Heart right ventricle (tissue), 16 donors: ENCODE results near the gene TBC1D22A. TPM values are rescaled to one million over a fixed set of nuclear protein-coding genes. Genes with fewer than 3 reads are reported as not detected.

Experiments used
- ATAC-seq, 8 donors: fragments of 200-7000 bp; cut with Tn5 transposase; one replicate each; pipeline ENCODE4 v1.9.1; 2020; ENCODE audit warnings: mild to moderate bottlenecking in 8 of 8, moderate library complexity in 8 of 8, moderate number of reproducible peaks in 1 of 8
- DNase-seq, 2 donors: peaks; one replicate each; pipeline ENCODE4 v3.0.0-alpha.2; 2020
- H3K27ac ChIP-seq, 10 donors: fragments of 200-600 bp; sonication (generic) in 2 of 10; one replicate each; pipeline versions ENCODE4 v1.5.0 to v1.8.0; 2020 to 2022; ENCODE audit warnings: mild to moderate bottlenecking in 3 of 10
- H3K27me3 ChIP-seq, 7 donors: fragments of 200-600 bp; one replicate each; pipeline ENCODE4 v1.8.0; 2021 to 2022; ENCODE audit warnings: mild to moderate bottlenecking in 2 of 7
- H3K36me3 ChIP-seq, 9 donors: fragments of 200-600 bp; sonication (generic) in 1 of 9; one replicate each; pipeline versions ENCODE4 v1.5.0 to v1.8.0; 2020 to 2022; ENCODE audit warnings: mild to moderate bottlenecking in 2 of 9
- H3K4me1 ChIP-seq, 9 donors: fragments of 200-600 bp; sonication (generic) in 1 of 9; one replicate each; pipeline versions ENCODE4 v1.5.0 to v1.8.0; 2020 to 2022; ENCODE audit warnings: mild to moderate bottlenecking in 4 of 9
- H3K4me3 ChIP-seq, 10 donors: fragments of 200-600 bp; sonication (generic) in 2 of 10; one replicate each; pipeline versions ENCODE4 v1.5.0 to v1.8.0; 2020 to 2022; ENCODE audit warnings: mild to moderate bottlenecking in 7 of 10, moderate library complexity in 2 of 10
- H3K9me3 ChIP-seq, 11 donors: fragments of 200-600 bp in 10 of 11; sonication (generic) in 2 of 11; one replicate each; pipeline versions ENCODE4 v1.5.0 to v1.8.0; 2013 to 2022; ENCODE audit warnings: mild to moderate bottlenecking in 2 of 11, control low read depth in 1 of 11, moderate library complexity in 1 of 11
- CTCF ChIP-seq, 9 donors: fragments of 200-600 bp; sonication (generic) in 2 of 9; IDR thresholded peaks; one replicate each; pipeline versions ENCODE4 v1.5.0 to v1.8.0; 2021 to 2022; ENCODE audit warnings: antibody characterized with exemption in 9 of 9, mild to moderate bottlenecking in 5 of 9, moderate library complexity in 1 of 9
- WGBS, 2 donors: extraction: QIAGEN DNeasy Blood & Tissue Kit; methylation state at CpG; one replicate each; pipeline ENCODE4 v1.1.7; 2013; ENCODE audit warnings: inconsistent platforms in 1 of 2; 5-methylcytosine and 5-hydroxymethylcytosine counted together
- intact Hi-C, 10 donors: fragments of 100-400 bp; cut with DNase I; formaldehyde crosslinking; loops; one replicate each; pipeline versions ENCODE4 v1.11.1 to v1.14.2; 2022
- polyA plus RNA-seq, 2 donors: library from polyadenylated mRNA; stranded (reverse); fragments of 200-250 nt; gene quantifications; one replicate each; pipeline ENCODE4 v1.2.3, GENCODE V29; 2013
- total RNA-seq, 10 donors: library from RNA; stranded (reverse); fragmentation: NEBNext Ultra II Directional in 3 of 10; extraction: Animal tissue kit (Norgen Biotek cat#: 25700) in 3 of 10; gene quantifications; one replicate each; pipeline versions ENCODE4 v1.2.1 to v1.2.4, GENCODE V29; 2021 to 2023
- donor health status: Arrhythmogenic right ventricular cardiomyopathy.
- donor health status: ischemic (EF 13 %, LVEDD 7.1; RV severe dilation, severe dysfunction).
- donor health status: healthy with polysubstance abuse.
- donor health status: DM: no; HTN: yes; CAD: no.
- donor health status: DM: no; HTN: no; CAD: no.
- donor health status: ischemic (EF 25% LVEDD 6.9; RV normal size, moderate dysfunction).
- donor health status: ischemic (EF 25% LVEDD 5.7; RV mildly dilated, moderate dysfunction).
- donor health status: healthy.
- donor health status: DM: yes; HTN: yes; CAD: no.
- donor health status: Ischemic cardiomyopathy.
- donor health status: ischemic (EF 35%, LVEDD 5.7; RV mildly dilated, moderate dysfunction).
- donor health status: nonischemic (EF 11% LVEDD 7.7; RV severe dilation, severe dysfunction).
- donor health status: DM: yes; HTN: yes; CAD: no.
- donor health status: PGD.
- donor health status: ischemic (EF 29% LVEDD 5.4; RV normal size, mild dysfunction).
- donor health status: nonischemic (EF 23%, LVEDD 6.1; RV moderate dilation, normal function).

The TBC1D22A gene
- total and polyA plus RNA-seq, 12 donors = 7.2 to 27.9 (median 17.9) TPM

- no peaks in the 10 kb centered on the region for H3K27me3 ChIP-seq
- H3K36me3 ChIP-seq = peaks cover 0 to 54% (median 0%) of the 10 kb centered on the region in 9 donors
- TF ChIP-seq CTCF (IDR thresholded peaks at IDR 0.05) = no peak
- 87 to 94% methylated on average over 14 of the region's 14 CpGs for WGBS, 2 donors
- DNase-seq (no peak), ATAC-seq (no peak)
- H3K9me3 ChIP-seq = no peaks in the 10 kb centered on the region
- H3K4me1 ChIP-seq = peaks cover 0 to 6% (median 0%) of the 10 kb centered on the region in 9 donors
- no peak overlapping the region for H3K4me3 ChIP-seq
- intact Hi-C loops = no loop called here
- no peak overlapping the region for H3K27ac ChIP-seq
Measured at GRCh38 chr22:47063071-47063509, 300.6 kb downstream of the TBC1D22A start.

- Histone ChIP-seq H3K9me3 (no peaks in the 10 kb centered on the region), H3K36me3 (peaks cover 0 to 53% (median 0%) of the 10 kb centered on the region in 9 donors), H3K4me1 (peaks cover 0 to 11% (median 0%) of the 10 kb centered on the region in 9 donors), H3K27me3 (no peaks in the 10 kb centered on the region), H3K27ac (no peak overlapping the region), H3K4me3 (no peak overlapping the region)
- no peak for ATAC-seq
- no peak for TF ChIP-seq CTCF (IDR thresholded peaks at IDR 0.05)
- intact Hi-C loops = no loop called here
- 86 to 96% methylated on average over 9 to 10 of the region's 10 CpGs for WGBS, 2 donors
- DNase-seq = no peak
Measured at GRCh38 chr22:47063606-47064005, 301.2 kb downstream of the TBC1D22A start.

GRCh38 chr22:47064016-47064415 is 301.6 kb downstream of the TBC1D22A start:
- Histone ChIP-seq H3K9me3 (no peaks in the 10 kb centered on the region), H3K27ac (no peak overlapping the region), H3K4me1 (peaks cover 0 to 12% (median 0%) of the 10 kb centered on the region in 9 donors), H3K36me3 (peaks cover 0 to 49% (median 0%) of the 10 kb centered on the region in 9 donors), H3K4me3 (no peak overlapping the region), H3K27me3 (no peaks in the 10 kb centered on the region)
- intact Hi-C loops = no loop called here
- no peak for DNase-seq
- ATAC-seq = no peak
- no peak for TF ChIP-seq CTCF (IDR thresholded peaks at IDR 0.05)
- 85 to 97% methylated on average over 19 of the region's 19 CpGs for WGBS, 2 donors

- Histone ChIP-seq H3K36me3 (peaks cover 0 to 45% (median 0%) of the 10 kb centered on the region in 9 donors), H3K27ac (no peak overlapping the region), H3K27me3 (no peaks in the 10 kb centered on the region), H3K4me1 (peaks cover 0 to 12% (median 0%) of the 10 kb centered on the region in 9 donors), H3K4me3 (no peak overlapping the region), H3K9me3 (no peaks in the 10 kb centered on the region)
- WGBS, 2 donors = 72 to 93% methylated on average over 10 of the region's 10 CpGs
- ATAC-seq (no peak), DNase-seq (no peak)
- intact Hi-C loops = no loop called here
- TF ChIP-seq CTCF (IDR thresholded peaks at IDR 0.05) = no peak
Measured at GRCh38 chr22:47064416-47064815, 302.0 kb downstream of the TBC1D22A start.
